ENCODE measurements around the gene SPACA1. TPM values are rescaled to one million over a fixed set of nuclear protein-coding genes. Genes with fewer than 3 reads are reported as not detected.
"Not testable (repeated sequence)": the region's sequence is repeated elsewhere in the genome, so short reads cannot be mapped to it uniquely, and the experiment has no call there.

Gene SPACA1
- total RNA-seq, result not detected

- Mint-ChIP-seq H3K27me3 (peaks cover 30% of the 10 kb centered on the region), H3K4me3 (no peak within 1 kb of the TSS), H3K9me3 (no peaks in the 10 kb centered on the region), H3K36me3 (ENCODE audit: low read depth) (no peaks in the 10 kb centered on the region), H3K4me1 (peaks cover 2% of the 10 kb centered on the region), H3K27ac (no peak within 1 kb of the TSS)
- no peak for DNase-seq
- POLR2A ChIA-PET, result no interaction called here
- CTCF ChIA-PET, result no interaction called here
Observed at GRCh38 chr6:88047510-88048150, at the start of gene SPACA1. TSS of gene SPACA1 (plus strand) at chr6:88047841. CDS start at chr6:88047906, 65 bp downstream.

GRCh38 chr6:88000713-88001112, 46.9 kb upstream of the SPACA1 start:
- Mint-ChIP-seq H3K9me3 (no peaks in the 10 kb centered on the region), H3K4me3 (no peak overlapping the region), H3K27ac (no peak overlapping the region), H3K27me3 (peaks cover 5% of the 10 kb centered on the region), H3K36me3 (ENCODE audit: low read depth) (no peaks in the 10 kb centered on the region), H3K4me1 (no peaks in the 10 kb centered on the region)
- ChIA-PET POLR2A (no interaction called here), CTCF (no interaction called here)
- no peak for DNase-seq

- H3K4me3 Mint-ChIP-seq, POLR2A ChIA-PET: not testable (repeated sequence)
- CTCF ChIA-PET, result interaction anchor here (0.7 kb wide), 1 partner anchor 125 kb away, joined by 3 read pairs; no protein-coding TSS in a partner anchor
Observed at GRCh38 chr6:88001279-88001678, 46.4 kb upstream of the SPACA1 start.

GRCh38 chr6:88004707-88005106, 42.9 kb upstream of the SPACA1 start:
- H3K36me3 Mint-ChIP-seq (ENCODE audit: low read depth), result no peaks in the 10 kb centered on the region
- no peak overlapping the region for H3K4me3 Mint-ChIP-seq
- peaks cover 7% of the 10 kb centered on the region for H3K27me3 Mint-ChIP-seq
- H3K9me3 Mint-ChIP-seq, result no peaks in the 10 kb centered on the region
- no peak overlapping the region for H3K27ac Mint-ChIP-seq
- DNase-seq, result no peak
- CTCF ChIA-PET, result interaction anchor here (1.5 kb wide), 1 partner anchor 12 kb away, joined by 3 read pairs; no protein-coding TSS in a partner anchor
- POLR2A ChIA-PET, result no interaction called here
- H3K4me1 Mint-ChIP-seq, result no peaks in the 10 kb centered on the region

More at GRCh38 chr6:88001279-88001678, 46.4 kb upstream of the SPACA1 start:
- DNase-seq; H3K4me1 Mint-ChIP-seq; H3K27ac Mint-ChIP-seq; H3K27me3 Mint-ChIP-seq; H3K9me3 Mint-ChIP-seq; H3K36me3 Mint-ChIP-seq (ENCODE audit: low read depth): not testable (repeated sequence)

GRCh38 chr6:88006557-88006956, 41.1 kb upstream of the SPACA1 start:
- H3K27ac Mint-ChIP-seq, result no peak overlapping the region
- no peak overlapping the region for H3K4me3 Mint-ChIP-seq
- ChIA-PET CTCF (no interaction called here), POLR2A (no interaction called here)
- no peaks in the 10 kb centered on the region for H3K9me3 Mint-ChIP-seq
- H3K27me3 Mint-ChIP-seq, result peaks cover 3% of the 10 kb centered on the region
- no peaks in the 10 kb centered on the region for H3K36me3 Mint-ChIP-seq (ENCODE audit: low read depth)
- no peak for DNase-seq
- H3K4me1 Mint-ChIP-seq, result no peaks in the 10 kb centered on the region

GRCh38 chr6:88008411-88008810, 39.2 kb upstream of the SPACA1 start:
- H3K4me3 Mint-ChIP-seq, result no peak overlapping the region
- ChIA-PET POLR2A (no interaction called here), CTCF (no interaction called here)

GRCh38 chr6:88008831-88009231, 38.8 kb upstream of the SPACA1 start:
- ChIA-PET CTCF (interaction anchor here (0.6 kb wide), 1 partner anchor 1839 kb away, joined by 5 read pairs; no protein-coding TSS in a partner anchor), POLR2A (no interaction called here)
- DNase-seq, result no peak
- H3K27me3 Mint-ChIP-seq, result peaks cover 3% of the 10 kb centered on the region
- H3K36me3 Mint-ChIP-seq (ENCODE audit: low read depth), result no peaks in the 10 kb centered on the region
- H3K27ac Mint-ChIP-seq, result no peak overlapping the region
- no peak overlapping the region for H3K4me3 Mint-ChIP-seq
- peaks cover 16% of the 10 kb centered on the region for H3K4me1 Mint-ChIP-seq
- peaks cover 5% of the 10 kb centered on the region for H3K9me3 Mint-ChIP-seq

More at GRCh38 chr6:88008411-88008810, 39.2 kb upstream of the SPACA1 start:
- H3K36me3 Mint-ChIP-seq (ENCODE audit: low read depth), result no peaks in the 10 kb centered on the region
- peaks cover 4% of the 10 kb centered on the region for H3K9me3 Mint-ChIP-seq
- H3K27ac Mint-ChIP-seq, result no peak overlapping the region
- H3K27me3 Mint-ChIP-seq, result peaks cover 3% of the 10 kb centered on the region
- H3K4me1 Mint-ChIP-seq, result peaks cover 14% of the 10 kb centered on the region
- DNase-seq, result no peak

GRCh38 chr6:88013015-88013414, 34.6 kb upstream of the SPACA1 start:
- Mint-ChIP-seq H3K27ac (peak overlapping the region; percentile 31), H3K9me3 (peaks cover 5% of the 10 kb centered on the region), H3K27me3 (peaks cover 2% of the 10 kb centered on the region), H3K4me1 (peaks cover 16% of the 10 kb centered on the region), H3K36me3 (ENCODE audit: low read depth) (no peaks in the 10 kb centered on the region), H3K4me3 (no peak overlapping the region)
- ChIA-PET POLR2A (no interaction called here), CTCF (no interaction called here)
- peak; percentile 44 for DNase-seq

GRCh38 chr6:88013554-88013953, 34.1 kb upstream of the SPACA1 start:
- Mint-ChIP-seq H3K27me3 (no peaks in the 10 kb centered on the region), H3K36me3 (ENCODE audit: low read depth) (no peaks in the 10 kb centered on the region), H3K4me3 (no peak overlapping the region), H3K4me1 (peaks cover 16% of the 10 kb centered on the region), H3K9me3 (peaks cover 5% of the 10 kb centered on the region), H3K27ac (no peak overlapping the region)
- DNase-seq, result no peak
- POLR2A ChIA-PET, result no interaction called here
- CTCF ChIA-PET, result no interaction called here

GRCh38 chr6:88020439-88020838, 27.2 kb upstream of the SPACA1 start:
- Mint-ChIP-seq H3K27ac (no peak overlapping the region), H3K36me3 (ENCODE audit: low read depth) (no peaks in the 10 kb centered on the region), H3K4me1 (no peaks in the 10 kb centered on the region), H3K27me3 (no peaks in the 10 kb centered on the region), H3K4me3 (no peak overlapping the region), H3K9me3 (no peaks in the 10 kb centered on the region)
- no peak for DNase-seq
- POLR2A ChIA-PET, result no interaction called here
- CTCF ChIA-PET, result interaction anchor here (0.6 kb wide), 1 partner anchor 501 kb away, joined by 3 read pairs; no protein-coding TSS in a partner anchor

- H3K27ac Mint-ChIP-seq, result no peak overlapping the region
- peaks cover 9% of the 10 kb centered on the region for H3K9me3 Mint-ChIP-seq
Observed at GRCh38 chr6:88024696-88025095, 22.9 kb upstream of the SPACA1 start.

GRCh38 chr6:88031550-88031949, 16.1 kb upstream of the SPACA1 start:
- Mint-ChIP-seq H3K4me3 (no peak overlapping the region), H3K36me3 (ENCODE audit: low read depth) (peaks cover 2% of the 10 kb centered on the region), H3K4me1 (no peaks in the 10 kb centered on the region), H3K27ac (no peak overlapping the region), H3K27me3 (no peaks in the 10 kb centered on the region), H3K9me3 (peaks cover 31% of the 10 kb centered on the region)
- ChIA-PET POLR2A (no interaction called here), CTCF (no interaction called here)
- DNase-seq, result no peak

More at GRCh38 chr6:88024696-88025095, 22.9 kb upstream of the SPACA1 start:
- DNase-seq, result no peak
- Mint-ChIP-seq H3K4me3 (no peak overlapping the region), H3K4me1 (no peaks in the 10 kb centered on the region), H3K36me3 (ENCODE audit: low read depth) (no peaks in the 10 kb centered on the region), H3K27me3 (no peaks in the 10 kb centered on the region)
- ChIA-PET CTCF (no interaction called here), POLR2A (no interaction called here)

GRCh38 chr6:88044530-88044929, 3.1 kb upstream of the SPACA1 start:
- Mint-ChIP-seq H3K36me3 (ENCODE audit: low read depth) (no peaks in the 10 kb centered on the region), H3K27ac (no peak overlapping the region), H3K4me3 (no peak overlapping the region), H3K9me3 (no peaks in the 10 kb centered on the region), H3K4me1 (peaks cover 2% of the 10 kb centered on the region), H3K27me3 (peaks cover 25% of the 10 kb centered on the region)
- POLR2A ChIA-PET, result no interaction called here
- no peak for DNase-seq
- CTCF ChIA-PET, result no interaction called here

- POLR2A ChIA-PET, result no interaction called here
- CTCF ChIA-PET, result no interaction called here
- H3K9me3 Mint-ChIP-seq, result no peaks in the 10 kb centered on the region
- peaks cover 2% of the 10 kb centered on the region for H3K4me1 Mint-ChIP-seq
- H3K36me3 Mint-ChIP-seq (ENCODE audit: low read depth), result no peaks in the 10 kb centered on the region
- no peak for DNase-seq
- no peak overlapping the region for H3K27ac Mint-ChIP-seq
- no peak overlapping the region for H3K4me3 Mint-ChIP-seq
- peaks cover 27% of the 10 kb centered on the region for H3K27me3 Mint-ChIP-seq
Observed at GRCh38 chr6:88045521-88046136, 2.0 kb upstream of the SPACA1 start.
